GDM1 (cell line): ENCODE measurements around the gene GLIS1.

ENCODE experiments used
- DNase-seq: peaks from one replicate; lab custom pipeline; 2025; lab: John Stamatoyannopoulos, UW

Gene GLIS1

DNA sequence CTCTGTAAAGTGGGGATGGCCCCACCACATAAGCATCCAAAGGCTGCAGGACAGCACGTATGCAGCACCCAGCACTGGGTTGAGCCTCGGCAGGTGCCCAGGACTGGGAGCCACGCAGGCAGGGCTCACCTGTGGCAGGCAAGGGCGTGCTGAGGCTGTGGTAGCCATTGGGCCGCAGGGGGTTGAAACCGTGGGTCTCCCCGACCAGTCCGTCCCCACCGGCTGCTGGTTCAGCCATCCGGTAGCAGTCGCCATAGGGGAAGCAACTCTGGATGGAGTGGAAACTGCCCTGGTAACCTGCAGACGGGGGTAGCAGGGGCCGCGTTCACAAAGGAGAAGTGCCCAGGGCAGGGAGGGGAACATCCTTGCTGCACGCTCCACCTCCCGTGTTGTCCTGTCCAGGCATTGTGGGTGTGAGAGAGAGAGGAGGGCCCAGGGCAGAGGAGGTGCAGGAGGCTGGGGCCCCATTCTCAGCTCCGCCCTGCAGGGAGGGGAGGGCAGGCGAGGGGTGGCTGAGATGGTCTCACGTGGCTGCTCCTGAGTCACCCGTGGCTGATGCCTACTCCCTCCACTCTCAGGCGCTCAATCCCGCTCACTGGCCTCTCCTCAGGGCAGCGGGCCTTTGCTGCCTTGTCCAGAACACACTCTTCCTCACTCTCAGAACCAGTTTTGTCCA is 229.8 kb downstream of the GLIS1 start:
- DNase-seq, result no peak

DNA sequence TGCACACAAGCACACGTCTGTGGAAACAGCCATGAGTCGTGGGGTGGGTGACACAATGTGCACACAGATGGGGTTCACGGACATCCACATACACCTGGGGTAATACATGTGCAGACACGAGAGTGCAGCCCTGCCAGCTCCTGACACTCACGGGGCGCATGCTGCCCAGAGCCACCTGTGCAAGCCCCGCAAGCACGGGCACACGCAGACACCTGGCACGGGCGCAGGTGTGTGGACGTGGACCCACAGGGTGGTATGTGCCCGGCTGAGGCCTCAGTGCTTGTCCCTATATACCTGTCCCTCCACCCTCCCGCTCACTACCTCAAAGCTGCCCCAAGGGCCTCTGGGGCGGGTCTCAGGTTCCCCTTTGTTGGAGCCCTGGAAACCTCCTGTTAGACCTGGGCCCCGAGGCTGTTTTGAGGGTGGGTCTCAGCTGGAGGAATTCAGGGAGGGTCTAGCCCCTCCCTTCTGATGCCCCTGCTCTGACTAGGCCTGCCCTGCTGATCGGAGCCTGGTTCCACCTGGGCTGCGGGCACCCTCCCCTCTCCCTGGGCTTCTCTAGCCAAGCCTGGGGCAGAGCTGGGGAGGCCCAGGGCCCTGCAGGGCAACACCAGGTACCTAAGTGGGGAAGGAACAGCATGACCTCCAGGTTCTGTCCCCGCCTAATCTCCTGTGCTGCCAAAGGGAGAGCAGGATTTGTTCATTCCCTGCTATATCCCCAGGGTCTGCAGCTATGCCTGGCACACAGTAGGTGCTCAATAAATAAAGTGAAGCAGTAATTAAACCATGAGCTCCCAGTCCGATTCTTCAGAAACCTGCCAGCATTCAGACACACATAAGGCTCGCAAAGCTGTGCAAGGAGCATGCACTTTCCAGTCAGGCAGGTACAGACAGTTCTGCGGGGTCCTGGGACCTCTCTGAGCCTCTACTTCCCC is 230.6 kb downstream of the GLIS1 start:
- no peak for DNase-seq

GRCh38 chr1:53507116-53507820 is 231.7 kb downstream of the GLIS1 start:
- DNase-seq, result no peak

- DNase-seq, result no peak
Observed at GRCh38 chr1:53506355-53507050, 232.5 kb downstream of the GLIS1 start.

- DNase-seq, result no peak
Observed at GRCh38 chr1:53505891-53506290, 233.1 kb downstream of the GLIS1 start.

DNA sequence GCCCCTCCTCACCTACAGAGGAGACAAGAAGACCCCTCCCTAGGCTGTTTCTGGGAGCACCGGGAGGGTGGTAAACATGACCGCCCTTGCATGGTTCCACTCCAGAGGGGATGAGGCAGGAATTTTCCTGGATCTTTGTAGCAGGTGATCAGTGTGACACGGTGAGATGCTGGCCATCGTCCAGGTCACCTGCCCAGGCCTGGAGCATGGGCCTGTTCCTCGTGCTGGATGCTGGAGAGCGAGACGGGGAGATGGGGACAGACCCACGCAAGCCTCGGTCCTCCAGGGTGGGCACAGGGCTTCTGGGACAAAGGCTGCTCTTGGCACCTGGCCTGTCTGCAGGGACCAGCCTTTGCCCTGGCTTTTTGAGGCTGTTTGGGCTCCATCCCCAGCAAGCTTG is 233.6 kb downstream of the GLIS1 start:
- no peak for DNase-seq

DNA sequence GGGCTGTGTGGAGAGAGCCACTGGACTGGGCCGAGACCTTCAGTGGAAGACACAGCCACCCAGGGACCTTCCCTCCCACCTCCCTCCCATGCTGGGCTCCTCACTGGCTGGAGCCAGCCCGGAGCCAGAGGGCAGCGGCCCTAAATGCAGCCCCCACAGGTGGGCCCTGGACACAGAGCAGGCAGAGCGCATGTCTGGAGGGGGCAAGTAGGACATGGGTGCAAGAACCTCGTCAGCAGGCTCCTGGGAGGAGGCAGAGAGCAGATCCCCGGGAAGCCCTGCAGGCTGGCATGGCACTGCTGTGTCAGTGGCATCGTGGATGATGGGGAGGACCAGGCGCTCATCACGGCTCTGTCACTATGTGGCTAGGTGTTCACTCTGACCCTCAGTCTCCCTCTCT is 234.1 kb downstream of the GLIS1 start:
- no peak for DNase-seq

- DNase-seq, result no peak
Observed at GRCh38 chr1:53503433-53504217, 235.3 kb downstream of the GLIS1 start.

- no peak for DNase-seq
Observed at GRCh38 chr1:53502641-53503432, 236.1 kb downstream of the GLIS1 start.

GRCh38 chr1:53501065-53502005 is 237.6 kb downstream of the GLIS1 start:
- no peak for DNase-seq

- DNase-seq, result no peak
Observed at GRCh38 chr1:53500204-53501064, 238.5 kb downstream of the GLIS1 start.

DNA sequence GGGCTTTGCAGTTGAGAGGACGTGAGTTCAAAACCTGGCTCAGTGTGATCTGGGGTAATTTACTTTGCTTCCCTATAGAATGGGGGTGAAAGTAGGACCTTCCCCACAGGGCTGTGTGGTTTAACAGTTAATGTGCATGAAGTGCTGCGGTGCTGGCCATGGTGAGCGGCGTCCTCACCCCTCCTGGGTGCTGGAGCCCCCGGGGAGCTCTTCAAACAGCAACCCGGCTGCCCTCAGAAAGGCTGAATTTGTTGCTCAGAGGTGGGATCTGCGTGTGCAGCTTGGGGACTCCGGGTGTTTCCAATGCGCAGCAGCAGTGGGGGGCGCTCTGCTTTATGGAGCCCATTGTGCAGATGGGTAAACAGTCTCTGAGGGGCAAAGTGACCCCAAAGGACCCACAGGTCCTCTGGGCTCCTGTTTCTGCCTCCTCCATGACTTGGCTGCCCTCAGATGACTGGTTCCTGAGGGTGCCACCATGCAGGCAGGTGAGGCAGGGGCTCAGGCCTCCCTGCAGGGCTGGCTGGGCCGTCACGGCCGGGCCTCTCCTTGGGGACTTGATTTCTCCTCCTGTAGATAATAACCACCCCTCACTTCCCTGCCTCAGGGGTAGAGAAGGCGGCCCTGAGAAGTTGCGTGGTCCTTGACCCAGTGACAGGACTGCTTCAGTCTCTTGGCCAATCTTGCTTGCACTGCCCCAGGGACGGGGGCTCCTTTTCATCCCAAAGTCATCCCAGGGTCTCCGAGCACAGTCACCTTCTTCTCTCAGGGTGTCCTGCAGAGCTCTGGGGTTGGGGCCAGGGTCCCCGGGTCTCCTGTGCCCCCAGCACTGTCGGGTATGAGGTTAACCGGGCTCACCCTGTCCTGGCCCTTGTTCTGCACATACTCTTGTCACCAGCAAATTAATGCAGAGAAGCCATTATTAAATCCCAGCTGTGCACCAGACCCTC is 239.4 kb downstream of the GLIS1 start:
- DNase-seq, result no peak

GRCh38 chr1:53498555-53499131 is 240.3 kb downstream of the GLIS1 start:
- DNase-seq, result no peak

DNA sequence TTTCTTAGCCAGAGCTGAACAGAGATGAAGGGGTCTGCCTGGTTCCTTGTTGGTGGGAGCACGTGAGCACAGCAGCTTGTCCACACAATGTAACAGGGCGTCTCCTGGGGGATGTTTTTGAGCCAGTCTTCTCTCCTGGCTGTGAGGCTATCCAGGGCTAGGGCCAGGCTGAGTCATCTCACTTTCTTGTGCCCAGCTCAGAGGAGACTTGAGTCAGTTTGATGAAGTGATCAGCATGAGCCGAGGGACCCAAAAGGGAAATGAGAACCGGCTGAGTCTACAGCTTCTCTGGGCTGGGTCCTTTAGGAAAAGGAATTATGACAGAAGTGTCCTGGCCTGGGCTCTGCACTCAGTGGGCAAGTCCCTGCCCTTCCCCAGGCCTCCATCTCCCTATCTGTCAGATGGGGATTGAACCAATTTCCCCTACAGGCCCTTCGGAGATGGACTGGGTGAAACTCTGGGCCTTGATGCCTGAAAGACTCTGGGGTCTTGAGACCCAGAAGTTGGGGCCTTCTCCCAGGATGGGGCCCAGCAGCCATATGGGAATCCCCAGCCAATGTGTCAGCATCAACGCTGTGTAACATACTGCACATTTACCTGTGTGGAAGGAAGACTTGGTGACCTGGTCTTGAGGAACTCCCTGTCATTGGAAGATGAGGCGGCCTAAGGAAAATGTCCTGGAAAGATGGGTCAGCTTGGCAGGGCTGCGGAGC is 243.2 kb downstream of the GLIS1 start:
- DNase-seq, result no peak

DNA sequence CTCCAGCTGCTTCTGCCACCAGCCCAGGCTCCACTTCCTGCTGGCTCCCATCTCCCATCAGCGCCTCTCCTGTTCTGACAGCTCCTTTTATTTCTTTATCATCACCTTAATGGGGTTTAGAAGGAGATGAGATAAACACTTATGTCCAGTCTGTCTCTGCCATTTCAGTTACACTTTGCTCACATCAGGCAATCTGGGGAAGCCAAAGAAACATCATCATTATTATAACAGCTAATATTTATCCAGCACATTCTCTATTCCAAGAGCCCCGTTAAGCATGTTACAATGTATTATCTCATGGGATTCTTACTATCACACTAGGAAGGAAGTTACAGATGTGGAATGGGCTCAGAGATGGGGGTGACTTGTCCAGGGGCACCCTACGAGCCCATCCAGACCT is 248.6 kb downstream of the GLIS1 start:
- no peak for DNase-seq

DNA sequence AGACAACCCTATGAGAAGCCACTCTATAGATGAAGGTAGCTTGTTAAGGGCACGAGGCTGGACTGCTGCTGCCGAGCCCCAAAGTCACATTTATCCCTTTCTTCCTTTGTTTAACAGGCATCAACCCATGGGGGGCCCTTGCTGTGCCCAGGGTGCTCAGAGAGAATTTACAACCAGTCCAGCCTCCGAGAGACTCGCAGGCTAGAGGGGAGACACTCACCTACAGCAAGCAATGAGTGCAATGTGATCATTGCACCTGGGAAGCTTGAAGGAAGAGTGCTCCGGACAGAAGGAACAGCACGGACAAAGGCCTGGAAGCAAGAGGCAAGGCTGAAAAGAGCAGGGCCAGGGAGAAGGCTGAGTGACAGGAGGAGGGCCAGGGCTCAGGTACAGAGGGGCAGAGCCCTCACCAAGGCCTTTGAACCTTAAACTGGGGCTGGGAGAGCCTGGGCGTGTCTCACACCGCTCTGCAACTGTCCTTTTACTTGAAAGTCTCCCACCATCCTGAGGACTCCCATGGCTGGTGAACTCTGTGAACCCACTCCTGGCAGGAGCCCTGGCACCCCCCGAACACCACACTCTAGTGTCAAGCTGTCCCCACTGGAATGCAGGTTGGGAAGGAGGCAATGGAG is 252.5 kb downstream of the GLIS1 start:
- DNase-seq, result no peak
